GM19463 (cell line): Measurements from ENCODE around the gene NDRG2.
A peak's percentile ranks its signal among the peaks of the same experiment; 100 is the strongest.

ENCODE experiments used
- ATAC-seq: cut with Tn5 transposase; IDR thresholded peaks from one replicate; pipeline ENCODE4 v1.9.1; 2021; ENCODE audit warnings: mild to moderate bottlenecking, moderate library complexity; ENCODE audit not compliant: unreplicated experiment

The NDRG2 gene

DNA sequence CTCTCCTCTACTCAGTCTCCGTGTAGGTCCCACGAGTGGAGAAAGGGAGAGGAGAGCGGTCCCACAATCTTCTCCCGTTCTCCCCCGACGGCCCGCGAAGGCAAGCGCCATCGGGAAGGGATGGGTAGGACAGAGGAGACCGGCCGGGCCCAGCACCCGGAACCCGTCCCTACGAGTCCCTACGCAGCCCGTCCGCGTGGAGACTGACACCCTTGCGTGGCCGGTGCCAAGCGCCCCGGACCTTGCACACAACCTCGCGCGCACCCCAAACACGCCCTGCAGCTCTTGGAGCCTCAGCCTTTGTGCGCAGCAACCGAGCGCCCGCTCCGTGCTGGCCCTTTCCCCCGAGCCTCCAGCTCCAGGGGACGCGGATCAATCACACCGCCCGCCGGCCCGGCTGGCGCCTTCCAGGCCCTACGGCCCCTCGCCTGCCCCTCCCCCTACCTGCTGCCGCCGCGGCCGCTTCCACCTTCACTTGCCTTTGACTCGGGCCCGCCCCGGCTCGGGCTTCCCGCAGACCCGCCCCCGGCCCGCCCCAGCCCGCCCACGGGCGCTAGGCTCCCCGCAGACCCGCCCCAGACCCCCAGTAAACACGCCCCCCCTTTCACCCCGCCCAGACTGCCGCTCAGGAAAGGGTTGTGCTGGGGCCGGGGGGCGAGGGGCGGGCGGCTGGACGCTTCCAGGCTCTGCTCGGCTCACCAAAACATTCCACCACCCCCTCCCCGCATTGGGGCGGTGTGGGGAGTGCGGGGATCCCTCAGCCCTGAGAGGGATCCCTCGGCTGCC, at the start of gene NDRG2:
TSS of gene NDRG2 (minus strand) at position 477 of the 786 bp plus-strand sequence. CDS start 1,746 bp downstream, outside the sequence.
- ATAC-seq = no peak

DNA sequence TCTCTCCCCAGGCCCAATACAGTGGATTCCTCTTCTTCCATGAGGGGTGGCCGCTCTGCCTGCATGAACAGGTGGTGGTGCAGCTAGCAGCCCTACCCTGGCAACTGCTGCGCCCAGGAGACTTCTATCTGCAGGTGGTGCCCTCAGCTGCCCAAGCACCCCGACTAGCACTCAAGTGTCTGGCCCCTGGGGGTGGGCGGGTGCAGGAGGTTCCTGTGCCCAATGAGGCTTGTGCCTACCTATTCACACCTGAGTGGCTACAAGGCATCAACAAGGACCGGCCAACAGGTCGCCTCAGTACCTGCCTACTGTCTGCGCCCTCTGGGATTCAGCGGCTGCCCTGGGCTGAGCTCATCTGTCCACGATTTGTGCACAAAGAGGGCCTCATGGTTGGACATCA, 49.1 kb upstream of the NDRG2 start:
- ATAC-seq = no peak

DNA sequence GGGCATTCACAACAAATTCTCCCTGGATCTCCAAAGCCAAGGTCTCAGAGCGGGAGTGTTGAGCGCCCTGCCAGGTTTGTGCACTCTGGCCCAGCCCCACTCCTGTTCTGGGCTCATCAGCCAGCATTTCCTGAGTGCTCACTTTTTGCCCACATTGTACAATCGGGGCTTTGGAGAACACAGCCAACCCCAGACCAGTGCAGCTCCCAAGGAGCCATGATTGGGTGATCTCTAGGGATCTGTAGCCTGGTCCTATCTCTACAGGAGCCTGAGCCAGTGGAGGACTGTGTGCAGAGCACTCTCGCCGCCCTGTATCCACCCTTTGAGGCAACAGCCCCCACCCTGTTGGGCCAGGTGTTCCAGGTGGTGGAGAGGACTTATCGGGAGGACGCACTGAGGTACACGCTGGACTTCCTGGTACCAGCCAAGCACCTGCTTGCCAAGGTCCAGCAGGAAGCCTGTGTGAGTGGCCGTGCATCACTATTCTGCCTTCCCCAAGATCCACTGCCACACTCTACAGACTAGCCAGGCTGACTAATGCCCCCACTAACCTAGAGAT, 48.0 kb upstream of the NDRG2 start:
- no peak for ATAC-seq

DNA sequence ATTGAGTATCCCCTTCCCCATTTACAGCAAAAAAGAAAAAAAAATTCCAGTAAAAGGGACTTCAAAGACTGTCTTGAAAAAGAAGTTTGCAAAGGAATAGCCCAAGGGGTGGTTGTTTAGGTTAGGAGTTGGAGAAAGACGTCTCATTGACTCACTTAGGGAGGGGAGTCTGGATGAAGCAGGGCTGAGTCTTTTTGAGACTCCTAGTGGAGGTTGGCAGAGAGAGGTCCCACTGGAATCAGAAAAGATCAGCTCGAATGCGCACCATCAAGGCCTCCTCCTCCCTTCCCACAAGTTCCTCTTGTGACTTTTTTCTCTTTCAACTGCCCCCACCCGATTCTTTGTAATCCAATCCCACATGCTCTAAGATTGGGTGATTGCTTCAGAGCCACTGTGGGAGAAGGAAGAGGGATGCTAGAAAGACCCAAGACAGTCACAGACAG, 47.2 kb upstream of the NDRG2 start:
- no peak for ATAC-seq

DNA sequence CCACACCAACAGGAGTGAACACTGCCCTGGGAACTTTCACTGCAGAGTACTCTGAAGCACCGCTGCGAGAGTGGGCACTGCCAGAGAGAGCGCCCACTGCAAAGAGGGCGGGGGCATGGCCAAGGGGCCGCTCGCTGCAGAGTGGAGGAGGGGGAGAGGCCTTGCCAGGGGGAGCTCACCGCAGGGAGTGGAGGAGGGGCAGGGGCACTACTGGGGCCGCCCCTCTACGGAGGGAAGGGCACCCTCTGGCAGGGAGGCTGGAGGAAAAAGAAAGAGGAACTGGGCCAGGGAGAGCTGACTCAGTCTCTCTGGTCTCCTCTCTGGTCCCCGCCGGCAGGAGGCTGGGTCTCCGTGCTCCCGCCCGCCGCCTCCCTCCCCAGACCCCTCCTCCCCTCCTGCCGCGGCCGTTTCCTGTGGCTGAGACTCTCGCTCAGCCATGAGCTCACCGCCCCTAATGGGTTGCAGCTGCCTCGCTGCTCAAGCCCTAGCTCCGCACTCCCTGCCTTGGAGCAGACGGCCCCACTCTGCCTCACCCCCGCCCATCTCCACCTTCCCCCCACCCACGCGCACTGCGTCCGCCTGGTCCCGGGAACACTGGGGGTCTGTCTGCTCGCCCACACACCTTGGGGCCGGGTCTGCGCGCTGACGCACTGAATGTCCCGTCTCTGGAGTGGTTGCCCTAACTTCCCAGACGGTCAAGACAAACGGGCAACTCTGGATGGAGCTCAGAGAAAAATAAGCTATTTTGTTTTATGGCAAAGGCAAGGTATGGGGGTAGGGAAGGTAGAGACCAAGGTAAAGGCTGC, 46.6 kb upstream of the NDRG2 start:
- ATAC-seq = peak; percentile 84

DNA sequence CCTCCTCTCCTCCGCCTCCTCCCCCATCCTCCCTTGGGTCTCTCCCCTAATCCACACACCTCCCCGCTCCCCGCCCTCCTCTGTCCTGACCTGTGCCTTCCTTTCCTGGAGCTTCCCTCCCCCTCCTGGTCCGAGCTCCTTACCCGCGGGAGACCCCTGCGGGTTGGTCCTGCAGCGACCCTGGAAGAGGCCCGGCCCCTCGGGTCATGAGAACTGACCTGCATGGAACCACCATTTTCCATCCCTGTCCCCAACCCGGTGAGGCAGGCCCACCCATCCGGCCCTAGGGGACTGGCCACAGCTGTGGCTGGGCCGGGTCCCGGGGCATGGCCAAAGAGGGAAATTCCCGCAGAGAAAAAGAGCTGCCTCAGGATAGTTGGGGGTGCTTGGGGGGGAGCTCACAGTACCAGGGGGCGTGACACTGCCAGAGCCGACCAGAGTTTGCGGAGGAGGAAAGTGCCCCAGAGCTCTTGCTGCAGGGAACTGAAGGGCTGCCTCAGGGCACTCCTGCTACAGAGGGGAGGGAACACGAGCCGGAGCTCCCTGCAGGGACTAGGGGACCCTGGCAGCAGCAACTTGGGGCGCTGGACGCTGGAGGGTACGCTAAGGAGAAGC, 45.9 kb upstream of the NDRG2 start:
- ATAC-seq = peak; percentile 8

DNA sequence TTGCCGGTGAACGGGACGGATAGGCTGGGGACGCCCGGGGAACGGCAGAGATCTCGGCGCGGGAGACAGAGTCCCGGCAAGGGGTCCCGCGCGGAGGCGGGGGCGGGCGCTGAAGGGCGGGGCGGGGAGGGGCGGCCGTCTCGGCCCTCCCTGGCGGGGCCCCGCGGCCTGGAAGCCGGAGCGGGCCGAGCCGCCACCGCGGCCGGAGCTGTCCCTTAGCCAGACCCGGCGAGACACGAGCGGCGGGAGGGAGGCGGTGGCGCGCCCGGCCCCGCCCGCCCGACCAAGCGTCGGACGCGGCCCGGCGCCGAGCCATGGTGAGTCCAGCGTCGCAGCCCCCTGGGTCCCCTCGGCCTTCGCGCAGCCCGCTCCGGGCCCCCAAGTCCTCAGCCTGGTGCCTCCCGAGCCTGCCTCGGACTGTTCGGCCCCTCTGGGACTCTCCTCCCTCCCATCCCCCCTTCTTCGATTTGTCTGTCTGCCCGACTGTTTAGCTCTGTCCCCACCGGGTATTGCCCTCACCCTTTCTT, 45.3 kb upstream of the NDRG2 start, which contains the start of gene ARHGEF40:
TSS of gene ARHGEF40 (plus strand) at position 222 of the 527 bp plus-strand sequence. CDS start at position 315, 93 bp downstream.
- ATAC-seq = no peak

DNA sequence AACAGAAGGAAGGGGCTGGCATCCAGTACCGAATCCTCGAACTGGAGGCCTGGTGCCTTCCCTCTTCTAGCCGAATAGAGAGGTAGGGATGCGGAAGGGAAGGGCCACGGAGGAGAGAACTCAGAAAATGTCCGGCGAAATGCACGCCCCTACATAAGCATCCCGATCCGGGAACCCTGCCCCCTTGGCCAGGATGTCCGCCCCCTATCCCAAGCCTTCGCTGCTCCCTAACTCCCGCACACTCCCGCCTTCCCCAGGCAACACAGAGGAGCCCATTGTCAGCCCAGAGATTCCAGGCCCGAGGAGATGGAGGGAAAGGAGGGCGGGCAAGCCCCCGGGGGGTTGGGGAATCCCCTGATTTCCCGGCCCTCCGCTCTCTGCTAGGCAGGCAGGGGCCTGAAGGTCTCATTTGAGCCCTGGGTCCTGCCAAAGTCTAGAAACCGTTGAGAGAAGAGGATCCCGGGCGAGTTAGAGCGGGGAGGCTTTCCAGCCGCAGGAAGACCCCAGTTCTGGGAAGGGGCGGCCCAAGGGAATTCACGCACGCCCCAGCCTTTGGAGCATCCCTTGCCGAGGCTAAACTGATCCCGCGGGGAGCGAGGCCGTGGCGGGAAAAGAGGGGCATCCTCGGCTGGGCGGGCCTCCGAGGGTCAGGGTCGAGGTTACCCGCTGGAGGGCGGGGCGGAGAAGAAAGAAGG, 44.7 kb upstream of the NDRG2 start:
- no peak for ATAC-seq

DNA sequence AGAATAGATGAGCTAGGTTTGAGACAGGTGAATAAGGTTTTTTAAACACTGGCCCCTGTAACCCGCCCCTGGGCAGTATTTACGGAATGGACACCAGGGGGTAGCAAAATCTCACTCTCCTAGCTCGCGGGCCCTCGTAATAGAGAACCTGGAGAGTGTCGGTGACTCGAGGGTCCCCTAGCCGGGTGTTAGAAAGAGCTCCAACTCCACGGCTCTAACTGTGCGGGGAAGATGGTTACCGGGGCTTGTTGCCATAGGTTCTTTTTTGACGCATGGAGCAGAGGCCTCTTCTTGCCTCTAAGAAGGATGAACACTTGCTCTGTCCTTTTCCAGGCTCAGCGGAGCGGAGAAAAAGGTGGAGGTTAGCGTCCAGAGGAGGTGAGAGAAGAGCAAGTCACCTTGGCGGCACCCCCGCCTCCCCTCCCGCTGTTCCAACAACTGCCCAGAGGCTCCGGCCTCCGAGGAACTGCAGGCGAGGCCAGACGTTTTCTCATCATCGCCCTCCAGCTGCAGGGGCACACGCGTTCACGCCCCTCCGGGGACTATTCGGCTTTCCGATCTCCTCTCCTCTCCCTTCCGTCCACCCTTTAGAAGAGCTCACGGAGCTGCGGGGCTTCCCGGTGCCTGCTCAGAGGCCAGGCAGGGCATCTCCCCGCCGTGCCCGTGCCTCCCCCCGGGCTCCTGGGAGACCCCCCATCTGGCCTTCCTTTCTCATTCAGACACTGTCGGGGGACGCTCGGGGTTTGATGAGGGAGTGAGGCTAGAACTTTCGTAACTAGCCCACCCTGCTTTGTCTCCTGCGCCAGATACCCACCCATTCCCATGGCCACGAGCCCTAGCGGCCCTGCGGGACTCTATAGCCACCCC, 43.9 kb upstream of the NDRG2 start:
- ATAC-seq = no peak

DNA sequence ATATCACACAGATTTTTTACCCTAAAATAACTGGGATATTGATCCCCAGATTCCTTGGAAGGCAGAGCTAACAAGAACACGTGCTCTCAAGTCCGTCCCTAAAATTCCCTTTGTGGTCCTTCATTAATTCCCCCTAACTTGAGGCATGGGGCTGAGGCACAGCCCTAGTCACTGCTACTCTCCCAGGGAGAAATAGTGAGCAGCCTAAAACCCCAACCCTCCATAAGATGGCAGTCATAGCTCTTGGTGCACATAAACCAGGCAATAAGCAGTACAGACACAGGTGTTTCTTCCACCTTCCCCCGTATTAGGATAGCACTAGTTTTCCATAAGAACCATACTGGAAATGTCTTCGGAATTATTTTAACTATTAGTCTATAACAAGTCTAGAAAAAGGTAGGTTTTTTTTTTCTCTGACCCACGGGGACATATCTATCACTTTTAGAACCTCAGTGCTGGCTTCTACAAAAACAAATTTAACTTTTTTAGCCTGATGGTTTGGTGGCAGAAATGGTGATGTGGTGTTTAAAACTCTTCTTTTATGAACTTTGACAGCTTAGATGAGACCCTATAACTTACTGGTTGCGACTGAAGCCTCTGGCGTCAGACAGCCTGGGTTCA, 42.1 kb upstream of the NDRG2 start:
- ATAC-seq = no peak

DNA sequence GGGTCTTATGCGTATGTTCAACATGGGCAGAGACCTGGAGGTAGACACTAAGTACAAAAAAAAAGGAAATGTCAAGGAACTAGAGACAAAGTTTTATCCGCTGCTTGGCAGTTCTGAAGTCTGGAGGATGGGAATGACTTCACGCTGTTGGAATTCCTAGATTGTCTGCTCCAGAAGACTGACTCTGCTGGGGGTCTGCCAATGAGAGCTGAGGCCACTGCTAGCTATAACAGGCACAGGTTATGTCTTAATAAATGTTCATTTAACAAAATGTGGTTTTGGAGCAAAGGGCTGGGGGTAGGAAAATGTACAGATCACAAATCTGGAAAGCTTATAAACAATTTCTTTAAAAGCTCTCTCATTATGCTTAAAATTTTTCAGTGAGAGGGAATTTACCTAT, 38.6 kb upstream of the NDRG2 start:
- ATAC-seq = no peak

DNA sequence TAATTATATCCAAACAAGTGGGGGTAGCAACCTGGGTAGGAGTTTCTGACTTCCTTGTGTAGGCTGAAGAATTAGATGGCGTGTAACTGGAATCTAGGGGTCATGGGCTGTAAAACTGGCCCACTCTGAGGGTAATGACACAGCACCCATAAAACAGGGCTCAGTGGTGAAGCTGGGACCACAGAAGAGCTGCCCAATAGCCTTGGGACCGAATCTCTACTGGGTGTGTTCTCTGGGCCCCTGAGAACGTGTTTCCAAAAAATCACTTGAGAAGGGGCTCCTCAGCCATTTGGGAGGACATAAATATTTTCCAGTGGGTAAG, 36.4 kb upstream of the NDRG2 start:
- ATAC-seq = no peak

DNA sequence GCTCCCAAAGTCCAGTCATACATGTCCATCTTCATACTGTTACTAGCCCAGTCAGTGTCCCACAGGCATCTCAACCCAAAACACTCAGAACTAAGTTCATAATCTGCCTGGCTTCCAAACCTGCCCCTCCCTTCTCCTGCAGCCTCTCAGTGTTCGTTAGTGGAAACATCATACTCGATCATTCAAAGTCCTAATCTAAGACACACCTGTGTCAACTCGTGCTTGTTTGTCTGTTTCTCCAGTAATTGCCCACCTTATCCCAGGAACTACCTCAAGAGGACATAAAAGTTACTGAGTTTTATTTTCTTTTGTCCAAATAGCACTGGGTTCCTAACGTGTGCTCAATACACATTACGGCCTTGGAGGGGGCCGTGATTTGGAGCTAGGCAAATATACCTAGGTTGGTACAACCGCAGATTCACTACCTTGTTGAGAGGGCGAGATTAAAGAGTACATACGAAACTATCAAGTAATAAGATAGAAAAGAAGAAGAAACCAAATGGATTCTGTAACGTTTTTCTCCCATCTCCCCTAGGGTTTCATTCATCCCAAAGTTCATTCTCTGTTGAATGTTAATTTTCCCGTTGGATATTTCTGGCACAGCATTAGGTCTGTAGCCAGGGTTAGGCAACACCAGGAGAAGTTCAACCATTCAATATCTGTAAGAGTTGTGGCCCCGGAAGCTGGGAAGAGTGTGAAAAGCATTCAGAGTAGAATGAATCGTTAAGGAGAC, 35.9 kb upstream of the NDRG2 start:
- no peak for ATAC-seq

DNA sequence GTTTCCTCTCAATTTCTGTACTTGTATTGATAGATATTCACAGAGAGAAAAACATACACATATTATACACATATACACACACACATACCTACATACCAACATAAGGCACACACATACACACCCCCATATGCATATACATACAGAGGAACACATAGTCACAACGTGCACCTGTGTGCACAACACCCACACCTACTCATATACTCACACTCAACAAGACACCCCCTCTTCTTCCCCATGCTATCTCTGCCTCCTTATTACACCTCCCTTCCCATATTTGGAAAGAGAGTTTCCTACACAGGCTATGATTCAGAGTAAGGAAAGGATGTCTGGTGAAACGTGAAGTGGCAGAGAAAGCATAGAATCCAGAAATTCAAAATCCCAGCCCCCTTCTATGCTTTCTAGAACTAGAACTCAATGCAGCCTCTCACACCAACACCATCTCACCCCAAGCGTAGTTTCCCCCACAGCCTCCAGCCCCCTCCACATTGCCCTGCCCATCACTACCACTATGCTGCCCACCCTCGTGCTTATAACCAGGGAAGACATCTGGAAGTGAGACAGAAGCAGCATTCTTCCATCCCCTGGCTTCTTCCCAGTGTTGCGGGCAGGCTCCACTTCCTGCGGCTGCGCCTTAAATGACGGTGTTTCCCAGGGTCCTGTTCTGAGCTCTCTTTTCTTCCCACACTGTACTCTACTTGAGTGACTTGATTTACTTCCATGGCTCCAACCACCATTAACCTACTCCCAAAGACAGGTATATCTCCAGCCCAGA, 35.2 kb upstream of the NDRG2 start:
- ATAC-seq = no peak

DNA sequence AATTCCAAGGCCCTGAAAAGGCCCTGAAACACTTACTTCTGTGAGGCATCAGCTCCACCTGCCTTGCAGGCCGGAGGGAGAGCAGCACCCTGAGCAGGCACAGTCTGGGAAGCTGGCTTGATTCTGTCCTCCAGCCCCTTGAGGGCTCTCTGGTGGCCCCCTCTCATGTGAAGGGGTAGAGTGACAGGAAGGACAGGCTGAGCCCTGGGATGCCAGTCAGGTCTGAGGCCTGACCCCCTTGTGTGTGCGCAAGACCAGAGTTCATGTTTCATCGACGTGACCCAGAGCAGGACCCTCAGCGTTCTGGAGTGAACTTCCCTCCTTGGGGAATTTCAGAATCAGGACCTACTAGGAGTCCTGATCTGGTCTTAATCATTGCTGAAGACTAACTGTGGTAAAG, 34.0 kb upstream of the NDRG2 start:
- ATAC-seq = no peak

DNA sequence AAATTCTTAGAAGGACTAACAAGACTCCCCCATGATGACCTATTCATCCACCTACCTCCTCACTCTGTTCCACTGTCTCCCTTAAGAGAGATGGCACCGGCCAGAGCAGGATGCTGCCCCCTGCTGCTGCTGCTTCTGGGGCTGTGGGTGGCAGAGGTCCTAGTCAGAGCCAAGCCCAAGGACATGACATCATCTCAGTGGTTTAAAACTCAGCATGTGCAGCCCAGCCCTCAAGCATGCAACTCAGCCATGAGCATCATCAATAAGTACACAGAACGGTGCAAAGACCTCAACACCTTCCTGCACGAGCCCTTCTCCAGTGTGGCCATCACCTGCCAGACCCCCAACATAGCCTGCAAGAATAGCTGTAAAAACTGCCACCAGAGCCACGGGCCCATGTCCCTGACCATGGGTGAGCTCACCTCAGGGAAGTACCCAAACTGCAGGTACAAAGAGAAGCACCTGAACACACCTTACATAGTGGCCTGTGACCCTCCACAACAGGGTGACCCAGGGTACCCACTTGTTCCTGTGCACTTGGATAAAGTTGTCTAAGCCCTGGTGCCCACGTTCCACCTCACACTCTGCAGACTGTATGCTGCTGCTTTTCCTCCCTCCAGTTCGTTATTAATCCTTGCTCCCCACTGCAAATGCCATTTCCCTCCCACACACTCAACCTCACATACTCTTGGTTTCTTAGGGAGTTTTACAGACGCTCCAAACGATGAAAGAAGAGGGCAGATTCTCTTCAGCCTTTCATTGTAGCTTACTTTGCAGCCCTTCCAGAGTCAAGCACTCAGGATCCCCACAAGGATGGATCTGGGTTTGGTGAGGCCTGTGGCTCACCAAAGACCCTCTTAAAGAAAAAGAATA, 33.2 kb upstream of the NDRG2 start, which contains the start of gene RNASE8:
TSS of gene RNASE8 (plus strand) at position 20 of the 873 bp plus-strand sequence. CDS start at position 91, 71 bp downstream.
- no peak for ATAC-seq
